Activated CD8-positive, alpha-beta memory T cell treated with anti-CD3 and anti-CD28 coated beads for 24 hours (primary cell): ENCODE measurements around the gene LHPP.
A peak's percentile ranks its signal among the peaks of the same experiment; 100 is the strongest.
"Not testable (repeated sequence)": the region's sequence is repeated elsewhere in the genome, so short reads cannot be mapped to it uniquely, and the experiment has no call there.

Experiments used
- DNase-seq: peaks from one replicate; pipeline ENCODE4 v3.0.0-alpha.2; 2020

The LHPP gene, protein sequence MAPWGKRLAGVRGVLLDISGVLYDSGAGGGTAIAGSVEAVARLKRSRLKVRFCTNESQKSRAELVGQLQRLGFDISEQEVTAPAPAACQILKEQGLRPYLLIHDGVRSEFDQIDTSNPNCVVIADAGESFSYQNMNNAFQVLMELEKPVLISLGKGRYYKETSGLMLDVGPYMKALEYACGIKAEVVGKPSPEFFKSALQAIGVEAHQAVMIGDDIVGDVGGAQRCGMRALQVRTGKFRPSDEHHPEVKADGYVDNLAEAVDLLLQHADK

DNA sequence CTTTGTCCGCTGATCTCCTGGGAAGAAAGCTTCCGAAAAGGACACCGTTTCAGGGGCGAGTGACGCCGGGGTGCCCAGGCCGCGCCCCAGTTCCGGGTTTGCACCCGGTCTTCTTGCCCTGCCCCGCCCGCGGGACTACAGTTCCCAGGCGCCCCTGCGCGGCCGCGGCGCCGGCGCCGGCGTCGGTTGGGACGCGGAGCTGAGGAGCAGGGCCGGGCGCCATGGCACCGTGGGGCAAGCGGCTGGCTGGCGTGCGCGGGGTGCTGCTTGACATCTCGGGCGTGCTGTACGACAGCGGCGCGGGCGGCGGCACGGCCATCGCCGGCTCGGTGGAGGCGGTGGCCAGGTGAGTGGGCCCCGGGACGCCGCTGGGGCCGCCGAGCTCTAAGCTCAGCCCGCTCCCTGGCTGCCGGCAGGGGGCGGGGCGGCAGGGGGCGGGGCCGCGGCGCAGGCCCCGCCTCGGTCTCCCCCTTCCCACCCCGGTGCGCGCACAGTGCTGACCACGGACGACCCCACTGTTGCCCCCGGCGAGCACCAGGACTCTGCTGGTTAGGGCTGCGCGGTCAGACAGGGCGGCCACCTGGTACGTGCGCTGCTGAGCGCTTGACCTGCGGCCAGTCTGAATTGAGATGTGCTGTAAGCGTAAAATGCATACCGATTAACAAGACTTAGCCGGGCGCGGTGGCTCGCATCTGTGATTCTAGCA, at the start of gene LHPP:
Gene LHPP, plus strand, starts transcription at position 182 of the 706 bp plus-strand sequence. Its CDS starts 40 bp downstream, at position 222.
- peak; percentile 95 for DNase-seq

DNA sequence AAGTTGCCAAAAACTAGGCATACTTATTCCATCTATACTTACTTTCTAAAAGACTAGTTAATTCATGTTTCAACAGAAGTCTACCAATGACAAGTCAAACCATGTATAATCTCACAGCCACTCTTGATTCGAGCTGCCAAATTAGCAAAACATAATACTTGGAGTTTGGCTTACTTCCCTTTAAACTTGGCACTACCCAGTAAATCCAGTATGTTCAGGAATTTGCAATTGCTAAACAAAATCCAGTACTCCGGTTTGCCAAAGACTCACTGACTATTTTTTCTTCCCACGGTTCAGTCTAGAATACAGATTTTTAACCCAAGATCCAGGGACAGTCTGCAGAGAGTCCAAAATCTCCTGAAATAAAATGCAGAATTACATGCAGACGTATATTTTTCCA, 47.5 kb upstream of the LHPP start:
- DNase-seq = no peak

DNA sequence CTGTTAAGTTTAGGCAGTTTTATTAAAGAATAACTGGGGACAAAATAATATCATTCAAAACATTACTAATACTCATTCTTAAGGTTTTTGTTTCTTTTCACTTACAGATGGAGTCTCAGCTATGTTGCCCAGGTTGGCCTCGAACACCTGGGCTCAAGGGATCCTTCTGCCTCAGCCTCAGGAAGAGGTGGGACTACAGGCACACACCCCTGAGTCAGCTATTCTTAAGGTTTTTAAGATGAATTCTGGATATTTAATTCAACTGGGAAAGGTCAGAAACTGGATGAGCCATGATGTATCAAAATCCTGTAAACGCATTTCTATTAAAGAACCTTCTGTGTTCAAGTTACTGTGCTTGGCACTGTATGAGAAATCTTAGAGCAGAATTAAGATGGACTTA, 46.4 kb upstream of the LHPP start:
- DNase-seq = no peak

DNA sequence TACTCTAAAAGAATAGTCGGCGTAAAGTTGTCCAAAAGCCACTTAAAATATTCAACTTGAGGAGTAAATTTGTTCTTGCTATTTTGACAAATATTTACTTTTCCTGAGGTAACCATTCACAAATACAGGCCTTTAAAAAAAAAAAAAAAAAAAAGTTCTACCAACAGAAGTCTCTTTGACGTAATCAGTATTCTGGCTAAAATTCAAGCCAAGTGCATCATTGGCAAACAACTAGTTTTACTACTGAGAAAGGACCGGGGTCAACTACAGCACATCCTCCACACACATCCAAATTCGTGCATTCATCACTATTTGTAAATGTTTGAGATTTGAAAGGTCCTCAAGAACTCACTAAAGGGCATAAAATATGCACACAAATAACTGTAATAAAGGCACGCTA, 44.9 kb upstream of the LHPP start:
- no peak for DNase-seq

DNA sequence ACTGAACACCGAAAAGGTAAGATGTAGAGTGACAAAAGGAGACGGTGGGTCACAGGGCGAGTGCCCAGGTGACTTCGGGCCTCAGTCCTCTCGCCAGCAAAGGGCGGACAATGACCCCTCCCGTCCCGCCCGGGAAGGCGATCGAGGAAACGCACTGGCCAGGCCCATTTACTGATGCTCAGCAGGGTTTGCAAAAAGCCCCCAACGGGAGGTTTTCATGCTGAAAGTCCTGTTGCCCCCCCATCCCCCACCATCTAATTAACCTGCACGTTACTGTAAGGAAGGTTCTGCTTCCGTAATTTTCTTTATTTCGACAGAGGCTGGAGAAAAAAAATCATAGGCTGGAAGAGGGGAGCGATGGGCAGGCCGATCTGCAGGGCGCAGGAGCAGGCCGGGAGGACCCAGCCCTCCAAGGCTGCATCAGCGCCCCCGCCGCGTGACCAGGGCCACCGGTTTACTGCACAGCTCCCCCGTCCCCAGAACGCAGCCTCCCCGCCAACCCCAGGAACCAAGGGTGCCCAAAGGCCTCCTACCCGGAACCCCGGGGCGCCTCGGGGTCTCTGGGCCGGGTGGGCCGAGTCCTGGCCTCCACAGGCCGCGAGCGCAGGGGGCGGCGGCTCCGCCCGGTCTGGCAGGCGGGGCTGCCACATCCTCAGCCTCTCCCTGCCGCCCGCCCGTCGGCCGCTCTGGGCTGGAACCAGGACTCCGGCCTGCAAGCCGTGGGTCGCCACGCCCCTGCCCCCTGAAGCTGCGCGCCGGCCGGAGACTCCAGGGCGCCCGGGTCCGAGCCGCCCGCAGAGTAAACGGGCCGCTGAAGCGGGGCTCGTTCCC, 43.5 kb upstream of the LHPP start:
- DNase-seq = peak; percentile 78

DNA sequence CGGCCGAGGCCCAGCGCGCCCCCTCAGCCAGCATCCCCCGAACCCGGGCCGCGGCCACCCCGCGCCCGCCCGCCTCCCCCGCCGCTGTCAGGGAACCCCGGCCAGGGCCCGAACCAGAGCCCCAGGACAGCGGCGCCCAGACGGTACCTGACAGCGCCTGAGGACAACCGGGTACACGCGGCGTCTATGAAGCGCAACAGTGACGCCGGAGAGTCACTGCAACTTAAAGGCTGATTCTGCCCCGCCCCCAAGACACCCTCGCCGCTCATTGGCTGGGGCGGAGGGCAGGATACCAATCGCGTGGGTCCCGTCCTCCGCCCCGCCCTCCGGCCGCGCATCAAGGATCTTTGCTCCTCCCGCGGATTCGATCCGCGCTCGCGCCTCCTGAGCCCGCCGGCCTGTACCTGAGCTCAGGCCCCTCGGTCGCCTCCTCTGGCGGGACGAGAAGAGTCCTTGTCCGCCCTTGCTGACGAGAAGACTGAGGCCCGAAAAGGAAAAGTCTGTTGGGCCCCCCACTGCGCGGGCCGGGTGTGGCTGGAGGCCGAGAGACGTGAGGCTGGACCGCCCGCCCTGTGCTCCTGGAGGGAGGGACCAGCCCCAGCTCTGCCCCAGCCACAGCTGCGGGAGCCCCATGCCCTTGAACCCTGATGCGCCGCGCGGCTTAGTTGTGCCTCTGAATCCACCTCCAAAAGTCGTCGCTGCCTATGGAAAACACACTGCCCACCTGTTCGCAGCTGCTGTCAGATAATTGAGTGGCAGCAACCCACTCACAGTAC, 42.7 kb upstream of the LHPP start, which contains the start of gene OAT:
Gene OAT, minus strand, starts transcription at position 198 of the 776 bp plus-strand sequence. CDS start 6,752 bp downstream, outside the sequence.
- DNase-seq = peak; percentile 97

DNA sequence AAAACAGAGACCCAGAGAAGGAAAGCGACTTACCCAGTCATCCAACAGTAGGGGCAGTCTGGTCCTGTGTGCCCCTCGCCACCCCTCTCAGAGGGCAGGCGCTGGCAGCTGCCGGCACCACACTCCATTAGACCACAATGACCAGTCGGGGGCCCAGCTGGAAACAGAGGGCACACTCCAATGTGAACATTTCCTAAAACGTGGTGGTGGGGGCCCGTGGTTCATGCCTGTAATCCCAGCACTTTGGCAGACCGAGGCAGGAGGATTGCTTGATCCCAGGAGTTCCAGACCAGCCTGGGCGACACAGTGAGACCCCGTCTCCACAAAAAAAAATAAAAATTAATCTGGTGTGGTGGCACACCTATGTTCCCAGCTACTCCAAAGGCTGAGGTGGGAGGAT, 42.0 kb upstream of the LHPP start:
- DNase-seq = no peak

DNA sequence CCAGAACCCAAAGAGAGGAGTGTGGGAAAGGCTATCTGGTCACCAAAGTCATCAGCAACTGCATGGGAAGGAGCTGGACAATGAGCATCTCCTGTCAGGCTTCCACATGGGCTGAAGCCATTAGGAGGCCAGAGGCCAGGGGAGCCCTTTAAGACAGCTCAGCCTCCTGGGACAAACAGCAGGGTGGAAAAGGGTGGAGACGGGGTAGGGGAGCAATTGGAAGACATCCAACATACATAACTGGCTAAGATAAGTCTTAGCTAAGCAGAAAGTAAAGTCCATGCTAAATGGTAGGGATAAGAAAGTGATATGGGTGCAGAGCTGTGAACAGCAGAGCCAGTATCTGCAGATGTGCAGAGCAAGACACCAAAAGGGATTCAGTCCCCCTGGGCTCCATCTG, 41.4 kb upstream of the LHPP start:
- no peak for DNase-seq

DNA sequence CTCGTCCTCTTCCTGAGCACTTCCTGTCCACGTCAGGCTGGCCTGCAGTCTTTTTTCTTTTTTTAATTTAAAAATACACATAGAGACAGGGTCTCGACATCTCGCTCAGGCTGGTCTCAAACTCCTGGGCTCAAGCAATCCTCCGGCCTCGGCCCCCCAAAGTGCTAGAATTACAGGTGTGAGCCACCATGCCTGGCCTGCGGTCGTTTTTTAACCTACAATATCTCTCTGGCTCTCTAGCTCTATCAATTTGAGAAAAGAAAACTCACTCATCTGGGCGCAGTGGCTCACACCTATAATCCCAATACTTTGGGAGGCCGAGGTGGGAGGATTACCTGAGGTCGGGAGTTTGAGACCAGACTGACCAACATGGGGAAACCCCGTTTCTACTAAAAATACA, 38.9 kb upstream of the LHPP start:
- no peak for DNase-seq

DNA sequence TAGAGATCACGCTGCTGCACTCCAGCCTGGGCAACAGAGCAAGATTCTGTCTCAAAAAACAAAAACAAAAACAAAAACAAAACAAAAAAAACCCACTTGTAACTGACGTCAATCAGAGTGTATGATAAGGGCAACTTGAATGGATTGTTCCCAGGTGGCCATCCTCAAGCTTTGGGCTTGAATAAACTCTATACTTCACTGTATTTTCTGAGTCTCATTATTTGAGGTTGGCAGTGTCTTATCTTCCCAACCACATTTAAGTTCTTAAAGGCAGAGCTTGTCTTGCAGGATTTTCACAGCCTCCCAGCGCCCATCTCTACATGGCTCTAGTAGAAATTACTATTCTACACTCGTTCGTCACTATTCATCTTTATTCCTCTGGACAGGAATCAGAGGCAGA, 37.8 kb upstream of the LHPP start:
- no peak for DNase-seq

DNA sequence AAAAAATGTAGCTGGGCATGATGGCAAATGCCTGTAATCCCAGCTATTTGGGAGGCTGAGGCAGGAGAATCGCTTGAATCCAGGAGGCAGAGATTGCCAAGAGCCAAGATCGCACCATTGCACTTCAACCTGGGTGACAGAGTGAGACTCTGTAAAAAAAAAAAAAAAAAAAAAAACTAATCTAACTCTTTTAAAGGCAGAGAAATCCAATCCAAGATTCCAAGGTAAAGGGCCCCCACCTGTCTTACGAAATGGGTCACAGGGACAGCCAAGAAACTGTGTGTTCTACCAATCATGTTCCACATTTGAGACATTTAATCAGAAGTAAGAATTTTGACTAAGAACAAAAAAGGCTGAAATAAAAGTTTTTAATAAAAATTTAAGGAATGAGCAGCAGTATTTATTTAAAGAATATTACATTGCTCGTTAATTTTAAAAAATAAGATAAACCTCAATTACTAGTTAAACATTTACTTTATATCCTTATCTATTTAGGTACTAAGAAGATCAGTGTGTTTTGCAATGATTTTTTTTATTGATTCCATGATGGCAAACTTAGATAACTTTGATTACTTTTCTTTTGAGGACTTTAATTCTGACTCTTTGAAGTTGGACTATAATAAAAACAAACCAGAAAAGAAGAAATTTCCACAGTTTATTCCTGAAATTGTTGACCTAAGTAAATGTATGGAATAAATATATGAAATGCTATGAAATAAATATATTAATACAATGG, 36.2 kb upstream of the LHPP start:
- DNase-seq = no peak

DNA sequence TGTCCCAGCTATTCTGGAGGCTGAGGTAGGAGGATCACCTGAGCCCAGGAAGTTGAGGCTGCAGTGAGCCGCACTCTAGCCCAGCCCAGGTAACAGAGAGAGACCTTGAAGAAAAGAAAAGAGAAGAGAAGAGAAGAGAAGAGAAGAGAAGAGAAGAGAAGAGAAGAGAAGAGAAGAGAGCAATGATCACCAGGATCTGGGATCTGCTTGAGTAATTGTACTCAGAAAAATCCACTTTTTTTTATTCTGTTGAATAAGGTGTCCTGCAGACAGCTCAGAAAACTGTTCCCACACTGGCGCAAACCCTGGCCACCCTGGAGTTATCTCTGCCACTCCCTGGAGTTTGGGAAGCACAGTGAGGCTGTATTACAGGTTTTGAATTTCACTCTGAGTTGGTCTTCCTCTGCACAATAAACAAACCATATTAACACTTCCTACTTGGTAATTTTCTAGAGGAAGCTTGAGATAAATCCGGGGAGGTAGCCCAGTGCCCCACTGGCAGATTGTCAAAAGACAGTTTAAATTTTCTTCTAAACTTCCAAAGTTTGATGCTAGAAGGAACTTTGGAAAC, 33.3 kb upstream of the LHPP start:
- DNase-seq = no peak

DNA sequence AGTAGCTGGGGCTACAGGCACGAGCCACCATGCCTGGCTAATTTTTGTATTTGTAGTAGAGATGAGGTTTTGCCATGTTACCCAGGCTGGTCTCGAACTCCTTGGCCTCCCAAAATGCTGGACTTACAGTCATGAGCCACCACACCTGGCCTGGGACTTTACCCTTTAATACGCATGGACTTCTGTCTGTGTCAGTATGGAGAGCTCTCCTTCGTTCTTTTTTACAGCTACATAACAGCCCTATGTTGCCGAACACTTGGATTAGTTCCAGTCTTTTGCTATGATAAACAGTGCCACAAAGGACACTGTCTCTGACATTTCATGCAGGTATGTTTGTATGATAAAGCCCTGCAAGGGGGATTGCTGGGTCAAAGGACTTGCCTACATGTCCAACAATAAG, 32.0 kb upstream of the LHPP start:
- DNase-seq = no peak

DNA sequence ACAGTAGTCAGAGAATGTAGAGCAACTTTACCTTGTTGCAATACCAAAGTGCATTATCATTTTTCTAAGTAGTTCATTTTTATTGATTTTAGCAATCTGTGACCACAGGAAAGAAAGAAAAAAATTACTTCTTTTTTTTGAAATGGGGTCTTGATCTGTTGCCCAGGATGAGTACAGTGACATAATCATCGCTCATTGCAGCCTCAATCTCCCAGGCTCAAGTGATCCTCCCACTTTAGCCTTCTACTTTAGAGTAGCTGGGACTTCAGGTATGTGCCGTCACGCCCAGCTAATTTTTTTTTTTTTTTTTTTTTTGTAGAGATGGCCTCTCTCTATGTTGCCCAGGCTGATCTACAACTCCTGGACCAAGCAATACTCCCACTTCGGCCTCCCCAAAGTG, 31.5 kb upstream of the LHPP start:
- DNase-seq = no peak

DNA sequence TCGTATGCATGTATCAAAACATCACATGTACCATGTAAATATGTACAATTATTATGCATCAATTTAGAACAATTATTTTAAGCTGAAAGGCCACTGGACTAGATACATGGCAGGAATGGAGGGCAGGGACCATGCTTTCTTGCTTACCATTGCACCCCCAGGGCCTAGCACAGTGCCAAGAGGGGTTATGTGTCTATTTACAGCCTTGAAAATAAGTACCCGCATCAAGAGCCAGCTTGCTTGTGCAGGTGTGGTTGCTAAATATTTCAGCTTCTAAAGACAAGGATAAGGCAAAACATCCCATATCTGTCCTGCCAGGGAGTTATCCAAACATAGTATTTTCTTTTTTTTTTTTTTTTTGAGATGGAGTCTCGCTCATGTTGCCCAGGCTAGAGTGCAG, 28.2 kb upstream of the LHPP start:
- no peak for DNase-seq

DNA sequence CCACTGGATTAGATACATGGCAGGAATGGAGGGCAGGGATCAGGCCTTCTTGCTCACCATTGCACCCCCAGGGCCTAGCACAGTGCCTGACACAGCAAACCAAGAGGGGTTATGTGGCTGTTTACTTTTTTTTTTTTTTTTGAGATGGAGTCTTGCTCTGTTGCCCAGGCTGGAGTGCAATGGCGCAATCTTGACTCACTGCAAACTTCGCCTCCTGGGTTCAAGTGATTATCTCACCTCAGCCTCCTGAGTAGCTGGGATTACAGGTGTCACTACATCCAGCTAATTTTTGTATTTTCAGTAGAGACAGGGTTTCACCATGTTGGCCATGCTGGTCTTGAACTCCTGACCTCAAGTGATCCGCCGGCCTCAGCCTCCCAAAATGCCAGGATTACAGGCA, 25.9 kb upstream of the LHPP start:
- DNase-seq = not testable (repeated sequence)

DNA sequence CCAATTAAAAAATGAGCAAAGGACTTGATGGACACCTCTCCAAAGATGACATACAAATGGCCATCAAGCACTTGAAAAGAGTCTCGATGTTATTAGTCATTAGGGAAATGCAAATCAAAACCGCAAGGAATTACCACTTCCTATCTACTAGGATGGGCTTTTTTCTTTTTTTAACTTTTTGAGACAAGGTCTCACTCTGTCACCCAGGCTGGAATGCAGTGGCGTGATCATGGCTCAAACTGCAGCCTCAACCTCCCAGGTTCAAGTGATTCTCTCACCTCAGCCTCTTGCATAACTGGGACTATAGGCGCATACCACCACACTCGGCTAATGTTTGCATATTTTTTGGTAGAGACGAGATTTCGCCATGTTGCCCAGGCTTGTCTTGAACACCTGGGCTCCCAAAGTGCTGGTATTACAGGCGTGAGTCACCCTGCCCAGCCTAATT, 25.4 kb upstream of the LHPP start:
- DNase-seq = no peak

DNA sequence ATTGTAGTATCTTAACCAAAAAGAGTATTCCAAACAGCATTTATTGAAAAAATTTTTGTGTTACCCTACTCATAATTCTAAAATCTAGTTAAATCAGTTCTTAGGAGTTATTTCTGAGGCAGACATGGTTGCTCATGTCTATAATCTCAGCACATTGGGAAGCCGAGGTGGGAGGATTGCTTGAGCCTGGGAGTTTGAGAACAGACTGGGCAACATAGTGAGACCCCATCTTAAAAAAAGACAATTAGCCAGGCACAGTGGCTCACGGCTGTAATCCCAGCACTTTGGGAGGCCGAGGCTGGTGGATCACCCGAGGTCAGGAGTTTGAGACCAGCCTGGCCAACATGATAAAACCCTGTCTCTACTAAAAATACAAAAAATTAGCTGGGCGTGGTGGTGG, 19.9 kb upstream of the LHPP start:
- not testable (repeated sequence) for DNase-seq

DNA sequence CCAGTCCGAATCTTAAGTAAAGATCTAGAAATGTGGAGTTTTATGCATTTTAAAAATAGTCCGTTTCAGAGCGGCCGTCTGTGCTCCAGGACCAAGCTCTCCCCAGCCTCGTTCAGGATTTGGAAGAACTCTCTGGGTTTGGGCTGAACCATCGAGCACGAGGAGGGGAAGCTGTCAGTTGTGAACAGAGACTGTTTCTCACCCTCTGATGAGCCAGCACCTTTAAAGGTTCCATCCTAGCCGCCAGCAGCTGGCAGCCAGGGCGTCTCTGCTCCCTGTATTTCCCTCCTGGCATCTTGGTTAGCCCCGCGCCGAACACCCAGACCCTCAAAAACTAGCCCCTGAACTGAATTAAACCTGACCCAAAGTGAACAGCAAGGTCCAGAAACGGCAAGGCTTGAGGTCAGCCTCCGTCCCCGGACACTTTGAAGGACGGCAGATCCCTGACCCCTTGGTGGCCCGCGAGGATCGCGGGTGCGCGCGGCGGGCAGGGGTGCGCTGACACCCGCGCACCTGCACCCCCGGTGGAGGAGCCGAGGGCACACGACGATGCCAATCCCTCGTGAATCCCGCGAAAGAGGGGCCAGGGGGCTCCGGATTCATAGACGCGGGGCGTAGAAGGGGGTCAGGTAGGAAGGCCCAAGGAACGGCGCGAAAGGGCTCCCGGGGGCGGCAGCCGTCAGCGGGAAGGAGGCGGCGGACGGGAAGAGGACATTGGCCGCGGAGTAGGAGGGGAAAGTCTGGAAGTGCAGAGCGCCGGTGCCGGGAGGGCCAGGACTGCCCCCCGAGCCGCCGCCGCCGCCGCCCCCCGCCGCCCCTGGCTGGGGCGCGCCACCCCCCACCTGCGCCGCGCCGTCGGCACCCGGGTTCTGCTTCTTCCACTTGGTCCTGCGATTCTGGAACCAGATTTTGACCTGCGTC, 14.5 kb upstream of the LHPP start:
- DNase-seq = no peak

DNA sequence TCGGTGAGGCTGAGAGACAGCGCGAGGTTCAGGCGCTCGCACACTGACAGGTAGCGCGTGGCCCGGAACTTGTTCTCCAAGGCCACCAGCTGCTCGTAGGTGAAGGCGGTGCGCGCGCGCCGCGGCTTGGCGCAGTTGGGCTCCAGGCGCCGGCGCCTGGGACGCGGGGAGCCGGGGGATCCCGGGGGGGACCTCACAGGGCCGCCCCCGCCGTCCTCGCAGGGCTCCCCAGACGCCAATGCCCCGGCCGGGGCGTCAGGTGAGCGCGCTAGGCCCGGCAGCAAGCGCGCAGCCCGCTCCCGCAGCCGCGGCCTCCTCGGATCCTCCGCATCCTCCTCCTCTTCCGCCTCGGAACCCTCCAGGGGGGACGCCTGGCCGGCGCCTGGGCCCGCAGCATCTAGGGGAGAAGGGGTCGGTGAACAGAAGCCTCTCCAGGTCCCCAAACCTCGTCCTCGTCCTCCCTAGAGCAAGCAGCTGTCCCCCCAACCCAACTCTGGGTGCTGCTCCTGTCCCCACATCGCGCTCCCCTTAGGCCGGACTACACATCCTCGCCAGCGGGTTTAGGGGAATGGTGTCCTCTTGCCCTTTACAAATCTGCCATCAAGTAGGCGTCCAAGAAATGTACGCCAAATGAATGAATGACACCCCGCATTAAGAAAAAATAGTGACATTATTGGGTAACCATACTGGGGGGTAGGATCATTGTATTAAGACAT, 13.7 kb upstream of the LHPP start:
- DNase-seq = no peak
